Activated naive CD4-positive, alpha-beta T cell treated with anti-CD3 and anti-CD28 coated beads, Interleukin-2, amount 50 U/mL, for 24 hours (primary cell): ENCODE measurements around the gene RGS7.
"Not testable (repeated sequence)": the region's sequence is repeated elsewhere in the genome, so short reads cannot be mapped to it uniquely, and the experiment has no call there.

Experiments used
- H3K27ac Mint-ChIP-seq: one replicate; pipeline ENCODE4 v1.8.0; 2021; ENCODE audit warnings: mild to moderate bottlenecking, mixed read lengths
- H3K27me3 Mint-ChIP-seq: one replicate; pipeline ENCODE4 v1.8.0; 2021; ENCODE audit warnings: mixed read lengths
- H3K36me3 Mint-ChIP-seq: one replicate; pipeline ENCODE4 v1.8.0; 2021; ENCODE audit warnings: mixed read lengths
- H3K4me1 Mint-ChIP-seq: one replicate; pipeline ENCODE4 v1.8.0; 2021; ENCODE audit warnings: mixed read lengths
- H3K4me3 Mint-ChIP-seq: one replicate; pipeline ENCODE4 v1.8.0; 2021; ENCODE audit warnings: mild to moderate bottlenecking, mixed read lengths
- H3K9me3 Mint-ChIP-seq: one replicate; pipeline ENCODE4 v1.8.0; 2021; ENCODE audit warnings: mixed read lengths

Gene RGS7

DNA sequence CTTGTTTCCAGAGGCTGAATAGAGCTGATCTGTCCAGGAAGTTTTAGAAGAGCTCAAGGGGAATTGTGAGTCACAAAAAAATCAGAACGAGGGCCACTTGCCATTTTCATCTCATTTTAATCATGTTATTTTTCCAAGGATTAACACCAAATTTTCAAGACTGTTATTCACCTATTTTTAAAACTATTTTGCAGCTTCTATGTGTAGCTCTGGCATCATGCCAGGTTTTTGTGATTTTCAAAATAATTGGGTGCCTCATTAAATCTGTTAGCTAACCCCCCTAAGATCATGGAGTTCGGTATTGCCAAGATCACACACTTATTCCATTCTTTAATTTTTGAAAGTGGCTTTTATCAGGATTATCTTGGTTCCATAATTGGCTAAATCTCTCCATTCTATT lies 90.9 kb downstream of the RGS7 start:
- H3K27me3 Mint-ChIP-seq: no peaks in the 10 kb centered on the region
- no peaks in the 10 kb centered on the region for H3K36me3 Mint-ChIP-seq
- H3K4me1 Mint-ChIP-seq: no peaks in the 10 kb centered on the region
- H3K27ac Mint-ChIP-seq: no peak overlapping the region
- H3K9me3 Mint-ChIP-seq: peaks cover 20% of the 10 kb centered on the region
- no peak overlapping the region for H3K4me3 Mint-ChIP-seq

DNA sequence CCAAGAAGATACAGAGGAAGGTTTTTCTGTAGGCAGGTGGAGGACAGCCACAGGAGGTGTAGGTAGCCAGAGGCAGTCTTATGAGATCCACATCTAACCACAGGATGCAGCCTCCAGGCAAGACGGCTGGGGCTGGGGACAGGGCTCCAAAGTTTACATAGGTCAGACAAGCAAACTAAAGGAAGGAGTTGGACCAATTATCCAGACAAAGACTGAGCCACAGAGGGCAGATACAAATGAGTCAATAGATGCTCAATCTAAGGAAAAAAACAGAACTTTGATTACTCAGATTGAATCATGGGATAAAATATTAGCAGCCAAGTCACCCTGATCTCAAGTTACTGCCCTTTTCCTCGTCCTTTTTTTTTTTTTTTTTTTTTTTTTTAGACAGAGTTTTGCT lies 91.6 kb downstream of the RGS7 start:
- H3K27ac Mint-ChIP-seq: no peak overlapping the region
- no peaks in the 10 kb centered on the region for H3K36me3 Mint-ChIP-seq

DNA sequence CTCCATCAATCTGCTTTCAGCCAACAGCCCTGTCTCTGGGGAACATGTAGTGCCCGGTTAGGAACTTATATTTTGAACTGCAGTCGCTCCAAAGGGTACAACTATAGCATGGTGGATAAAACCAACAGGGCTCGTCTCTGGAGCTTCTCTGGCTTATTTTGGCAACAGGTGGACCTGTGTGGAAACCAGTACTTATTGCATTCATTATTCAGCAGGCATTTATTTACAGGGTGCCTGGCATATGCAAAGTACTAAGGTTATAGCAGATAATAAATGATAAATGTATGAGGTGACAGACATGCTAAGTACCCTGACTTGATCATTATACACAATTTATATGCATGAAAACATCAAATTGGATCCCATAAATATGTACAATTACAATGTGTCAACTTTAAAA lies 93.7 kb downstream of the RGS7 start:
- no peak overlapping the region for H3K27ac Mint-ChIP-seq

More for the DNA sequence above, 91.6 kb downstream of the RGS7 start:
- H3K27me3 Mint-ChIP-seq: no peaks in the 10 kb centered on the region
- H3K4me1 Mint-ChIP-seq: no peaks in the 10 kb centered on the region
- H3K4me3 Mint-ChIP-seq: no peak overlapping the region
- H3K9me3 Mint-ChIP-seq: peaks cover 20% of the 10 kb centered on the region

GRCh38 chr1:241253471-241253870 lies 103.5 kb downstream of the RGS7 start:
- no peaks in the 10 kb centered on the region for H3K27me3 Mint-ChIP-seq
- H3K9me3 Mint-ChIP-seq: peaks cover 7% of the 10 kb centered on the region
- H3K4me3 Mint-ChIP-seq: no peak overlapping the region
- no peaks in the 10 kb centered on the region for H3K4me1 Mint-ChIP-seq
- no peak overlapping the region for H3K27ac Mint-ChIP-seq
- no peaks in the 10 kb centered on the region for H3K36me3 Mint-ChIP-seq

More for the DNA sequence above, 93.7 kb downstream of the RGS7 start:
- Mint-ChIP-seq H3K36me3 (no peaks in the 10 kb centered on the region), H3K27me3 (no peaks in the 10 kb centered on the region), H3K9me3 (peaks cover 20% of the 10 kb centered on the region), H3K4me3 (no peak overlapping the region), H3K4me1 (no peaks in the 10 kb centered on the region)

DNA sequence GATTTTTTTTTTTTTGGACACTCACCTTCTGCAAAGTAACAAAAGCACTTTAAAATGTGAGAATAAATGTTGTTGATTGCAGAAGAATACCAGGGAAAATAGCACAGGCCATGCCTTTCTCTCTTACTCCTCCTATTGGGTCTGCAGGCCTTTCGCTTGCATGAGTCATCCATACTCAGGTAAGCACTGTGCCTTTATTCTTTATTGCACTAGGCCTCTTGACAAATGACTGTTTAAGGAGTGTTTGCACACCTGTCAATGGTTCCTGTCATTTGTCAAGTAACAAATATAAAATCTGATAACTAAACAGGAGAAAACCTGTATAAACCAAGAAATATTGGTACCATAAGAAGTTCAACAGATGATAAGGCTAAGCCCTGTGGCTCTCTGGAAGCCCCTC lies 106.5 kb downstream of the RGS7 start:
- Mint-ChIP-seq H3K4me1 (no peaks in the 10 kb centered on the region), H3K36me3 (no peaks in the 10 kb centered on the region), H3K27ac (no peak overlapping the region), H3K27me3 (no peaks in the 10 kb centered on the region), H3K4me3 (no peak overlapping the region), H3K9me3 (peaks cover 7% of the 10 kb centered on the region)

- H3K27ac Mint-ChIP-seq: no peak overlapping the region
- no peaks in the 10 kb centered on the region for H3K4me1 Mint-ChIP-seq
- no peaks in the 10 kb centered on the region for H3K27me3 Mint-ChIP-seq
- H3K36me3 Mint-ChIP-seq: no peaks in the 10 kb centered on the region
- peaks cover 27% of the 10 kb centered on the region for H3K9me3 Mint-ChIP-seq
- no peak overlapping the region for H3K4me3 Mint-ChIP-seq
Measured at GRCh38 chr1:241240069-241240468, 116.9 kb downstream of the RGS7 start.

DNA sequence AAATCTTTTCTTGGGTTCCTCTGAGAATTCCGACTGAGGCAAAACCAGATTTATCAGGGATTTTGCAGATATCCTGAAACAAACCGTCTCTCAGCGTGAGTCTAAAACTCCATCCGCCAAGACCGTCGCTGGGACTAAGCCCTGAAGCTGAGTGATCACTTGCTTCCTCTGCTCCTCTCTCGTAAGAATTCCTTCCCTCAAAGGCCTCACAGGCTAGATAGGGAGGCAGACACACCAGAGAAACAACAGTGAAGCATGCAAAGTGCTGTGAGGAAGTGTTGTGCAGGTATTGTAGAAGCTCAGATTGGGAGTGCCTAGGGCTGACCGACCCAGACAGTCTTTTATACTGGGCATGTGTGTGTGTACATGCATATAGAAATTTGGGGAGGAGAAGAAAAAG lies 119.1 kb downstream of the RGS7 start:
- no peaks in the 10 kb centered on the region for H3K36me3 Mint-ChIP-seq
- no peaks in the 10 kb centered on the region for H3K27me3 Mint-ChIP-seq
- no peak overlapping the region for H3K27ac Mint-ChIP-seq
- no peak overlapping the region for H3K4me3 Mint-ChIP-seq
- peaks cover 27% of the 10 kb centered on the region for H3K9me3 Mint-ChIP-seq
- H3K4me1 Mint-ChIP-seq: no peaks in the 10 kb centered on the region

DNA sequence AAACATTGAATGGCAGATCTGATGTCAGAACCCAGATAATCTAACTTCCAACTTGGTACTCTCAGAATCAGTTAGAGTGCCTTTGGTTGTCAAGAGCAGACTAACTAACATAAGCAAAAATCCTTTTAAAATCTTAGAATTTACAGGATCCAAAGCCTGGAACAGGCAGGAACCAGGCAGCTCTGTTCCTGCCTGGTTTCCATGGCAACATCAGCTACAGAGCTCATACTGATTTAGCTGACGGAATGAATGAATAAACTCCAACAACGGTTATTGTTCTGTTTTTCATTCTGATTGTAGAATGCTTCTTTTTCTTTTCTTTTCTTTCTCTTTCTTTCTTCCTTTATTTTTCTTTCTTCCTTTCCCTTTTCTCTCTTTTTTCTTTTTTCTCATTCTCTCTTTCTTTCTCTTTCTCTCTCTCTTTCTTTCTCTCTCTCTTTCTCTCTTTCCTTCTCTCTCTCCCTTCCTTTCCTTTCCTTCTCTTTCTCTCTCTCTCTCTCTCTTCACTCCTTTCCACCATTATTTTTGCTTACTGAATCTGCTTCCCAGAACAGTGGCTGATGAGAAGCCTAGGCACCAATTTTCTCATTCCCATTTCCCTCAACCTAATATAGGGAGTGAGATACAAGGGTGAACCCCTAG lies 121.6 kb downstream of the RGS7 start:
- Mint-ChIP-seq H3K9me3 (peaks cover 27% of the 10 kb centered on the region), H3K27ac (no peak overlapping the region), H3K4me1 (no peaks in the 10 kb centered on the region), H3K36me3 (no peaks in the 10 kb centered on the region), H3K27me3 (no peaks in the 10 kb centered on the region), H3K4me3 (no peak overlapping the region)

DNA sequence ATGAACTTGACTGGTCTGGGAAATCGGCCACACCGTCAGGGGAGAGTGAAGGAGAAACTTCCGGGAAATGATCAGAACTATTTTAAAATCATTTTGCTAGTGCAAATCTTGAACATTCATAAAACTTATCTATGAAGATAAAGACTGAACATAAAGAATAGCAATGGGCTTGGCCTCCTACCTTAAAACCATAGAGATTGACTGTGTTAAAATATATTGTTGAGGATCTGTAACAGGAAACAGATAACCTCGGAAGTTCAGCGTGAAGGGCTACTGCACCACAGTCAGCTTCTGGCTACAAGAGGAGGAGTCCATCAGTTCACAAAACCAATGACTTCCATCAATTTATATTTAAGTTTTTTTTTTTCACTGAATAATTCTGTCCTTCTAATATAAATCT lies 127.3 kb downstream of the RGS7 start:
- Mint-ChIP-seq H3K4me1 (no peaks in the 10 kb centered on the region), H3K36me3 (no peaks in the 10 kb centered on the region), H3K4me3 (no peak overlapping the region), H3K9me3 (peaks cover 23% of the 10 kb centered on the region), H3K27me3 (no peaks in the 10 kb centered on the region), H3K27ac (no peak overlapping the region)

- Mint-ChIP-seq H3K27ac (no peak overlapping the region), H3K9me3 (peaks cover 19% of the 10 kb centered on the region), H3K4me1 (no peaks in the 10 kb centered on the region), H3K4me3 (no peak overlapping the region), H3K27me3 (no peaks in the 10 kb centered on the region), H3K36me3 (no peaks in the 10 kb centered on the region)
Measured at GRCh38 chr1:241229216-241229615, 127.8 kb downstream of the RGS7 start.

GRCh38 chr1:241228339-241228738 lies 128.7 kb downstream of the RGS7 start:
- no peak overlapping the region for H3K4me3 Mint-ChIP-seq
- H3K27ac Mint-ChIP-seq: no peak overlapping the region
- peaks cover 17% of the 10 kb centered on the region for H3K9me3 Mint-ChIP-seq
- no peaks in the 10 kb centered on the region for H3K27me3 Mint-ChIP-seq
- H3K36me3 Mint-ChIP-seq: no peaks in the 10 kb centered on the region
- no peaks in the 10 kb centered on the region for H3K4me1 Mint-ChIP-seq

- H3K36me3 Mint-ChIP-seq: no peaks in the 10 kb centered on the region
- H3K27ac Mint-ChIP-seq: no peak overlapping the region
- H3K27me3 Mint-ChIP-seq: no peaks in the 10 kb centered on the region
- H3K4me3 Mint-ChIP-seq: no peak overlapping the region
- peaks cover 17% of the 10 kb centered on the region for H3K9me3 Mint-ChIP-seq
- H3K4me1 Mint-ChIP-seq: no peaks in the 10 kb centered on the region
Measured at GRCh38 chr1:241225741-241226140, 131.3 kb downstream of the RGS7 start.

DNA sequence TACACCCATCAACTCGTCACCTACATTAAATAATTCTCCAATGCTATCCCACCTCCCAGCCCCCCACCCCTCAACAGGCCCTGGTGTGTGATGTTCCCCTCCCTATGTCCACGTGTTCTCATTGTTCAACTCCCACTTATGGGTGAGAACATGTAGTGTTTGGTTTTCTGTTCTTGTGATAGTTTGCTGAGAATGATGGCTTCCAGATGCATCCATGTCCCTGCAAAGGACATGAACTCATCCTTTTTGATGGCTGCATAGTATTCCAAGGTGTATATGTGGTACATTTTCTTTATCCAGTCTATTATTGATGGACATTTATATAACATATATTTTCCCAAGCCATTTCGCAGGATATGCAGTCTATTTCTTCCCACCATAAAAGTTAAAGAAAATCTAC lies 132.8 kb downstream of the RGS7 start:
- peaks cover 16% of the 10 kb centered on the region for H3K9me3 Mint-ChIP-seq
- H3K27ac Mint-ChIP-seq, H3K4me3 Mint-ChIP-seq, H3K4me1 Mint-ChIP-seq, H3K36me3 Mint-ChIP-seq, H3K27me3 Mint-ChIP-seq: not testable (repeated sequence)

DNA sequence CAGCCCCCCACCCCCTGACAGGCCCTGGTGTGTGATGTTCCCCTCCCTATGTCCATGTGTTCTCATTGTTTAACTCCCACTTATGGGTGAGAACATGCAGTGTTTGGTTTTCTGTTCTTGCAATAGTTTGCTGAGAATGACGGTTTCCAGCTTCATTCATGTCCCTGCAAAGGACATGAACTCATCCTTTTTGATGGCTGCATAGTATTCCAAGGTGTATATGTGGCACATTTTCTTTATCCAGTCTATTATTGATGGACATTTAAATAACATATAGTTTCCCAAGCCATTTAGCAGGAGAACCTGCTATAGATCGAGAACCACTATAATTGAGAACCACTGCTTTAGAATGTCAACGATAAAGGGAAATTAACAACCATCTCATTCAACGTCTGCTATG lies 134.2 kb downstream of the RGS7 start:
- H3K4me3 Mint-ChIP-seq, H3K27ac Mint-ChIP-seq: not testable (repeated sequence)

GRCh38 chr1:241221319-241221718 lies 135.7 kb downstream of the RGS7 start:
- H3K27me3 Mint-ChIP-seq: no peaks in the 10 kb centered on the region
- H3K27ac Mint-ChIP-seq: no peak overlapping the region
- no peaks in the 10 kb centered on the region for H3K4me1 Mint-ChIP-seq
- no peak overlapping the region for H3K4me3 Mint-ChIP-seq
- H3K36me3 Mint-ChIP-seq: no peaks in the 10 kb centered on the region
- H3K9me3 Mint-ChIP-seq: peaks cover 11% of the 10 kb centered on the region

More for the DNA sequence above, 134.2 kb downstream of the RGS7 start:
- H3K36me3 Mint-ChIP-seq, H3K4me1 Mint-ChIP-seq, H3K27me3 Mint-ChIP-seq: not testable (repeated sequence)
- peaks cover 11% of the 10 kb centered on the region for H3K9me3 Mint-ChIP-seq

DNA sequence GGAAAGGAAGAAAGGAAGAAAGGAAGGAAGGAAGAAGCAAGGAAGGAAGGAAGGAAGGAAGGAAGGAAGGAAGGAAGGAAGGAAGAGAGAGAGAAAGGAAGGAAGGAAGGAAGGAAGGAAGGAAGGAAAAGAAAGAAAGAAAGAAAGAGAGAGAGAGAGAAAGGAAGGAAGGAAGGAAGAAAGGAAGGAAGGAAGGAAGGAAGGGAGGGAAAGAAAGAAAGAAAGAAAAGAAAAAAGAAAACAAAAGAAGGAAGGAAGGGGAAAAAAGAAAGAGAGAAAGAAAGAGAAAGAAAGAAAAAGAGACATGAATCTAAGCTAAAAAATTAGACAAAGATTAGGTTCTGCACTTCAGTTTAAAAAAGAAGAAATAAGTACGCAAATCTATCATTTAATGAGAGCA lies 136.1 kb downstream of the RGS7 start:
- not testable (repeated sequence) for H3K4me3 Mint-ChIP-seq, H3K36me3 Mint-ChIP-seq, H3K27ac Mint-ChIP-seq, H3K27me3 Mint-ChIP-seq, H3K4me1 Mint-ChIP-seq
- H3K9me3 Mint-ChIP-seq: peaks cover 11% of the 10 kb centered on the region

DNA sequence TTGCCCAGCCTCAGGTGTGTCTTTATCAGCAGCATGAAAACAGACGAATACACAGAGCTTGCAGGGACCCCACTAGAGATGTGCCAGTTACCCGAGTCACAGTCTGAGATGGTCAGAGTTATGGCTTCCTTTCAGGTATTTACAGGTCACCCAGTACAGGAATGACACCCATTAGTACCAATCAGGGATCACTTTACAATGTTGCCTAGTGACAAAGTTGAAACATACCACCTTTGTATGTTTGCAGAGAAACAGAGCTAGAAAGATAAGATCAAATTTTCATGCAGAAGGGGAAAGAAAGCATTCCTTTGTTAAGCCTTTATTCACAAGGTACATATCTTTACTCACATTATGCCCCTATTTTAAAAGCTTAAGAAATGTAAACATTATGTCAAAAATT lies 137.6 kb downstream of the RGS7 start:
- H3K27ac Mint-ChIP-seq: no peak overlapping the region
- H3K27me3 Mint-ChIP-seq: no peaks in the 10 kb centered on the region
- peaks cover 11% of the 10 kb centered on the region for H3K9me3 Mint-ChIP-seq
- no peaks in the 10 kb centered on the region for H3K4me1 Mint-ChIP-seq
- no peaks in the 10 kb centered on the region for H3K36me3 Mint-ChIP-seq
- no peak overlapping the region for H3K4me3 Mint-ChIP-seq
